Activated naive CD4-positive, alpha-beta T cell treated with anti-CD3 and anti-CD28 coated beads, Interleukin-2, amount 50 U/mL, for 24 hours (primary cell): Measurements from ENCODE around the gene SP140.

Experiments
- H3K27ac Mint-ChIP-seq: one replicate; pipeline ENCODE4 v1.8.0; 2021; ENCODE audit warnings: mild to moderate bottlenecking, mixed read lengths
- H3K27me3 Mint-ChIP-seq: one replicate; pipeline ENCODE4 v1.8.0; 2021; ENCODE audit warnings: mixed read lengths
- H3K36me3 Mint-ChIP-seq: one replicate; pipeline ENCODE4 v1.8.0; 2021; ENCODE audit warnings: mixed read lengths
- H3K4me1 Mint-ChIP-seq: one replicate; pipeline ENCODE4 v1.8.0; 2021; ENCODE audit warnings: mixed read lengths
- H3K4me3 Mint-ChIP-seq: one replicate; pipeline ENCODE4 v1.8.0; 2021; ENCODE audit warnings: mild to moderate bottlenecking, mixed read lengths
- H3K9me3 Mint-ChIP-seq: one replicate; pipeline ENCODE4 v1.8.0; 2021; ENCODE audit warnings: mixed read lengths

The SP140 gene

GRCh38 chr2:230225486-230225885 lies at the start of gene SP140:
Gene SP140, plus strand, starts transcription at chr2:230225736. Its CDS starts 109 bp downstream, at chr2:230225845.
- Mint-ChIP-seq H3K27me3 (no peaks in the 10 kb centered on the region), H3K9me3 (peaks cover 6% of the 10 kb centered on the region), H3K36me3 (peaks cover 14% of the 10 kb centered on the region), H3K4me1 (peaks cover 79% of the 10 kb centered on the region), H3K4me3 (peak within 1 kb of the TSS; percentile 84), H3K27ac (peak within 1 kb of the TSS; percentile 97)

DNA sequence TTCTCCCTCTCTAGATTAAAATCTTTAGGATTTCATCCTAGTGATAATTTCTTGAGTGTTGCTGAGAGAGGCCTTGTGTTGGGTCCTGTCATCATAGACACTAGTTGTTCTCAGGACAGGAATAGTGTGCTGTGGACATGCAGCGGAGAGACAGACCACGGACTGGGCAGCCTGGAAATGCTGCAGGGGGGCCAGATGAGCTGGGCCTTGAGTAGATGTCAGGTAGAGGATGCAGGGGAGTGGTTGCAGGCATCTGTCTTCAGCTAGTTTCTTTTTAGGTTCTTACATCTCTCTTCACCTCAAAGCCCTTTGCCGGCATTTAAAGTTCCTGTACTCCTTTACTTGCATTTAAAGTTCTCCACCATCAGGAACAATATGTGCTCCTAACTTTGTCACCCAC lies 48.5 kb upstream of the SP140 start:
- peak overlapping the region; percentile 83 for H3K27ac Mint-ChIP-seq
- H3K36me3 Mint-ChIP-seq, result peaks cover 30% of the 10 kb centered on the region
- no peaks in the 10 kb centered on the region for H3K4me1 Mint-ChIP-seq
- H3K9me3 Mint-ChIP-seq, result no peaks in the 10 kb centered on the region
- H3K4me3 Mint-ChIP-seq, result no peak overlapping the region
- no peaks in the 10 kb centered on the region for H3K27me3 Mint-ChIP-seq

DNA sequence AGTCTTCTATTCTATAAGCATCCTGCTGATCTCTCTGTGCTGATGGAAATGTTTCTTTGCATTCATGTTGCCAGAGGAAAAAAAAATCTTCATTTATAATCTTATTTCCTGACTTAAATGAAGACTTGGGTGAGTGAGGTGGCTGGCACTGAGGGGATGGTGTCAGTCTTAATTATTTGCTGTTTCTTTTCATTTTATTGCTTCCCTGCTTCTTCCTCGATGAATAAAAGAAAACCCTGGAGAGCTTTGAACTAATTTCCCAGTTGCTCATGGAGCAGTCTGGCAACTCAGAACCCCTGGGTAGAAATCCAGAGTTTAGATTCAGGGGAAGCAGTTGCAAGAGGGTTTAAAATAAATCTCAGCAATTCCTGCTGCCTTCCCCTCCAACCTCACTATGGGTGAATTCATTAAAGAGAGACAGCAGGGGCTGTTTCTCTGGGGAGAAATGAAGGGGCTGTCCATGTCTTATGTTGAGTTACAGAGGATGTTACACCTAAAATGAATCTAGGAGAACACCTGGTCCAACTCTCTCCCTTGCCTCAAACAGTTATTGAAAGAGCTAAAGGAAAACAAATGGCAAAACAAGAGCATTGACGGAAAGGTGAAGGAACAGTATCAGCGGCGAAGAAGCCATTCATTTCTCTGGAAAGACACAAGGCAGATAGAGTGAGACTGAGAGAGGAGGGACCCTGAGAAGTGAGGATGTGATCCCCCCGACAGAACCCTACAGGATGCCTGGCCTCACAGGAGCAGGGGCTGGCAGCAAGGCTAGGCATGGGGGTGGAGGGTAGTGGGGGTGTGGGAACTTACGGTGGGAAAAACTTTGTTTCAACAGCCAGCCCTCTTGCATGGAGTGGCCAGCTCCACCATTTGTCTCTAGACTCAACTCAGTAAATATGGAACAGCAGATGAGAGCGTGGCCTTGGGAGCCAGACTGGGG lies 46.7 kb upstream of the SP140 start:
- Mint-ChIP-seq H3K36me3 (peaks cover 42% of the 10 kb centered on the region), H3K27ac (no peak overlapping the region), H3K27me3 (no peaks in the 10 kb centered on the region), H3K9me3 (no peaks in the 10 kb centered on the region), H3K4me1 (no peaks in the 10 kb centered on the region), H3K4me3 (no peak overlapping the region)

GRCh38 chr2:230179907-230180306 lies 45.6 kb upstream of the SP140 start:
- Mint-ChIP-seq H3K27ac (no peak overlapping the region), H3K4me1 (no peaks in the 10 kb centered on the region), H3K27me3 (no peaks in the 10 kb centered on the region), H3K4me3 (no peak overlapping the region), H3K36me3 (peaks cover 51% of the 10 kb centered on the region), H3K9me3 (no peaks in the 10 kb centered on the region)

GRCh38 chr2:230181195-230181594 lies 44.3 kb upstream of the SP140 start:
- Mint-ChIP-seq H3K27ac (no peak overlapping the region), H3K36me3 (peaks cover 54% of the 10 kb centered on the region), H3K9me3 (no peaks in the 10 kb centered on the region), H3K4me1 (peaks cover 4% of the 10 kb centered on the region), H3K4me3 (no peak overlapping the region), H3K27me3 (no peaks in the 10 kb centered on the region)

- peaks cover 11% of the 10 kb centered on the region for H3K4me1 Mint-ChIP-seq
- peaks cover 57% of the 10 kb centered on the region for H3K36me3 Mint-ChIP-seq
- H3K4me3 Mint-ChIP-seq, result no peak overlapping the region
- H3K27ac Mint-ChIP-seq, result no peak overlapping the region
- no peaks in the 10 kb centered on the region for H3K27me3 Mint-ChIP-seq
- H3K9me3 Mint-ChIP-seq, result peaks cover 9% of the 10 kb centered on the region
Measured at GRCh38 chr2:230184727-230185578, 40.6 kb upstream of the SP140 start.

GRCh38 chr2:230202430-230203109 lies 23.0 kb upstream of the SP140 start:
- H3K9me3 Mint-ChIP-seq, result no peaks in the 10 kb centered on the region
- H3K27ac Mint-ChIP-seq, result peak overlapping the region; percentile 79
- peaks cover 47% of the 10 kb centered on the region for H3K36me3 Mint-ChIP-seq
- peaks cover 17% of the 10 kb centered on the region for H3K4me1 Mint-ChIP-seq
- H3K4me3 Mint-ChIP-seq, result no peak overlapping the region
- H3K27me3 Mint-ChIP-seq, result no peaks in the 10 kb centered on the region

GRCh38 chr2:230203110-230203676 lies 22.3 kb upstream of the SP140 start:
- peak overlapping the region; percentile 79 for H3K27ac Mint-ChIP-seq
- peaks cover 43% of the 10 kb centered on the region for H3K36me3 Mint-ChIP-seq
- H3K27me3 Mint-ChIP-seq, result no peaks in the 10 kb centered on the region
- H3K4me3 Mint-ChIP-seq, result no peak overlapping the region
- H3K4me1 Mint-ChIP-seq, result peaks cover 17% of the 10 kb centered on the region
- no peaks in the 10 kb centered on the region for H3K9me3 Mint-ChIP-seq

GRCh38 chr2:230205034-230205433 lies 20.5 kb upstream of the SP140 start:
- H3K27me3 Mint-ChIP-seq, result no peaks in the 10 kb centered on the region
- no peaks in the 10 kb centered on the region for H3K9me3 Mint-ChIP-seq

GRCh38 chr2:230205721-230206120 lies 19.8 kb upstream of the SP140 start:
- H3K36me3 Mint-ChIP-seq, result peaks cover 32% of the 10 kb centered on the region
- H3K4me3 Mint-ChIP-seq, result no peak overlapping the region
- H3K4me1 Mint-ChIP-seq, result peaks cover 17% of the 10 kb centered on the region
- no peaks in the 10 kb centered on the region for H3K9me3 Mint-ChIP-seq
- peak overlapping the region; percentile 4 for H3K27ac Mint-ChIP-seq
- no peaks in the 10 kb centered on the region for H3K27me3 Mint-ChIP-seq

More at GRCh38 chr2:230205034-230205433, 20.5 kb upstream of the SP140 start:
- H3K4me3 Mint-ChIP-seq, result no peak overlapping the region
- peaks cover 37% of the 10 kb centered on the region for H3K36me3 Mint-ChIP-seq
- no peak overlapping the region for H3K27ac Mint-ChIP-seq
- peaks cover 17% of the 10 kb centered on the region for H3K4me1 Mint-ChIP-seq

DNA sequence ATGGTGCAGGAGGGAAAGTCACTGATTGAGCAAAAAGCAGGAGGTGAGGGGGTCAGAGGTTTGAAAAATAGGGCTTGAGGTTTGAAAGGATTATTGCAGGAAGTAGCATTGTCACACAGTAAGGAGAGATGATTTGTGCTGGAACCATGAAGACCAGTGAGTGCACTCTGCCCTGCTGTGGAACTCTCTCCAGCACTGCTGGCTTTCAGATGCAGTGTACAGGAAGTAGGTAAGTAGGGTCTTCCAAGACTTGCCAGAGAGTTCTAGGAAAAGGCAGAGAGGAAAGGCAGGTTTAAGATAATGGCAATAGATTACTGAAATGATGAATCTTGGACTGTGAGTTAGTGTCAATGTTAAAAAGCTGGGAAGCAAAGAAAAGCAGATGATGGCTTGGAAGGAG lies 17.0 kb upstream of the SP140 start:
- H3K27me3 Mint-ChIP-seq, result no peaks in the 10 kb centered on the region
- peaks cover 33% of the 10 kb centered on the region for H3K36me3 Mint-ChIP-seq
- no peak overlapping the region for H3K4me3 Mint-ChIP-seq
- H3K9me3 Mint-ChIP-seq, result no peaks in the 10 kb centered on the region
- H3K4me1 Mint-ChIP-seq, result peaks cover 25% of the 10 kb centered on the region
- H3K27ac Mint-ChIP-seq, result no peak overlapping the region

GRCh38 chr2:230209422-230210051 lies 16.0 kb upstream of the SP140 start:
- no peaks in the 10 kb centered on the region for H3K9me3 Mint-ChIP-seq
- no peak overlapping the region for H3K4me3 Mint-ChIP-seq
- peaks cover 37% of the 10 kb centered on the region for H3K36me3 Mint-ChIP-seq
- peaks cover 35% of the 10 kb centered on the region for H3K4me1 Mint-ChIP-seq
- no peaks in the 10 kb centered on the region for H3K27me3 Mint-ChIP-seq
- H3K27ac Mint-ChIP-seq, result no peak overlapping the region

GRCh38 chr2:230216489-230216888 lies 9.0 kb upstream of the SP140 start:
- peaks cover 73% of the 10 kb centered on the region for H3K4me1 Mint-ChIP-seq
- peak overlapping the region; percentile 12 for H3K27ac Mint-ChIP-seq
- H3K4me3 Mint-ChIP-seq, result no peak overlapping the region
- peaks cover 42% of the 10 kb centered on the region for H3K36me3 Mint-ChIP-seq
- H3K9me3 Mint-ChIP-seq, result no peaks in the 10 kb centered on the region
- H3K27me3 Mint-ChIP-seq, result no peaks in the 10 kb centered on the region

- H3K27me3 Mint-ChIP-seq, result no peaks in the 10 kb centered on the region
- H3K4me3 Mint-ChIP-seq, result peak overlapping the region; percentile 99
- peaks cover 73% of the 10 kb centered on the region for H3K4me1 Mint-ChIP-seq
- peak overlapping the region; percentile 76 for H3K27ac Mint-ChIP-seq
- H3K9me3 Mint-ChIP-seq, result no peaks in the 10 kb centered on the region
- peaks cover 38% of the 10 kb centered on the region for H3K36me3 Mint-ChIP-seq
Measured at GRCh38 chr2:230217424-230217823, 8.1 kb upstream of the SP140 start.

- Mint-ChIP-seq H3K36me3 (peaks cover 31% of the 10 kb centered on the region), H3K27ac (peak overlapping the region; percentile 86), H3K9me3 (no peaks in the 10 kb centered on the region)
Measured at GRCh38 chr2:230218421-230218820, 7.1 kb upstream of the SP140 start.

More at GRCh38 chr2:230218421-230218820, 7.1 kb upstream of the SP140 start:
- Mint-ChIP-seq H3K27me3 (no peaks in the 10 kb centered on the region), H3K4me3 (peak overlapping the region; percentile 99), H3K4me1 (peaks cover 76% of the 10 kb centered on the region)
